VCaP (cell line): ENCODE data around the gene RABEP2.
"Not testable (repeated sequence)": the region's sequence is repeated elsewhere in the genome, so short reads cannot be mapped to it uniquely, and the experiment has no call there.

Experiments used
- H3K27ac ChIP-seq: fragments of 450-650 bp; 2 replicates; pipeline ENCODE4 v1.5.1; 2017
- TF ChIP-seq, protein P1 (sequence below): fragments of 450-650 bp; conservative IDR thresholded peaks from 2 replicates; pipeline ENCODE4 v1.5.1; 2017; ENCODE audit warnings: mild to moderate bottlenecking, moderate library complexity

RABEP2 gene

GRCh38 chr16:28875134-28876018, 49.7 kb downstream of the RABEP2 start:
- TF ChIP-seq, protein P1, sequence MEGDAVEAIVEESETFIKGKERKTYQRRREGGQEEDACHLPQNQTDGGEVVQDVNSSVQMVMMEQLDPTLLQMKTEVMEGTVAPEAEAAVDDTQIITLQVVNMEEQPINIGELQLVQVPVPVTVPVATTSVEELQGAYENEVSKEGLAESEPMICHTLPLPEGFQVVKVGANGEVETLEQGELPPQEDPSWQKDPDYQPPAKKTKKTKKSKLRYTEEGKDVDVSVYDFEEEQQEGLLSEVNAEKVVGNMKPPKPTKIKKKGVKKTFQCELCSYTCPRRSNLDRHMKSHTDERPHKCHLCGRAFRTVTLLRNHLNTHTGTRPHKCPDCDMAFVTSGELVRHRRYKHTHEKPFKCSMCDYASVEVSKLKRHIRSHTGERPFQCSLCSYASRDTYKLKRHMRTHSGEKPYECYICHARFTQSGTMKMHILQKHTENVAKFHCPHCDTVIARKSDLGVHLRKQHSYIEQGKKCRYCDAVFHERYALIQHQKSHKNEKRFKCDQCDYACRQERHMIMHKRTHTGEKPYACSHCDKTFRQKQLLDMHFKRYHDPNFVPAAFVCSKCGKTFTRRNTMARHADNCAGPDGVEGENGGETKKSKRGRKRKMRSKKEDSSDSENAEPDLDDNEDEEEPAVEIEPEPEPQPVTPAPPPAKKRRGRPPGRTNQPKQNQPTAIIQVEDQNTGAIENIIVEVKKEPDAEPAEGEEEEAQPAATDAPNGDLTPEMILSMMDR = no peak
- H3K27ac ChIP-seq = no peak overlapping the region

- TF ChIP-seq, protein P1 = no peak
- no peak overlapping the region for H3K27ac ChIP-seq
Measured at GRCh38 chr16:28874406-28874805, 50.6 kb downstream of the RABEP2 start.

GRCh38 chr16:28873543-28874201, 51.4 kb downstream of the RABEP2 start:
- no peak overlapping the region for H3K27ac ChIP-seq
- TF ChIP-seq, protein P1 = peak; percentile 67

- no peak overlapping the region for H3K27ac ChIP-seq
- TF ChIP-seq, protein P1 = no peak
Measured at GRCh38 chr16:28872952-28873351, 52.1 kb downstream of the RABEP2 start.

DNA sequence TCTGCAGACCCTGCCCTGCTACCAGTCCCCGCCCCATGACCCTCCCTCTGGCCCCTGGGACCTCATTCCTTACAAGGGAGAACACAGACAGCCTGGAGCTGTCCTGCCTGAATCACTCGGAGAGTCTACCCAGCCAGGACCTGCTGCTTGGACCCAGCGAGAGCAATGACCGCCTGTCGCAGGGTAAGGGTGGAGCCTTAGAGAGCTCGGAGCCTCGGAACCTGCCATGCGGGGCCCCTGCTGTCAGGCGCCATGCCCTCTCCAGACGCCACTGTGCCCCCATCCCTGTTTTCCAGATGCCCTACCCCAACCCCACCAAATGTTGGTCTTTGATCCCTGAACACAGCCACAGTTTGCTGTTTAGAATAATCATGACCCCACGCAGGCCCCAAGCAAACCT, 55.8 kb downstream of the RABEP2 start:
- no peak overlapping the region for H3K27ac ChIP-seq
- TF ChIP-seq, protein P1 = no peak

- H3K27ac ChIP-seq = not testable (repeated sequence)
Measured at GRCh38 chr16:28867646-28868045, 57.4 kb downstream of the RABEP2 start.

DNA sequence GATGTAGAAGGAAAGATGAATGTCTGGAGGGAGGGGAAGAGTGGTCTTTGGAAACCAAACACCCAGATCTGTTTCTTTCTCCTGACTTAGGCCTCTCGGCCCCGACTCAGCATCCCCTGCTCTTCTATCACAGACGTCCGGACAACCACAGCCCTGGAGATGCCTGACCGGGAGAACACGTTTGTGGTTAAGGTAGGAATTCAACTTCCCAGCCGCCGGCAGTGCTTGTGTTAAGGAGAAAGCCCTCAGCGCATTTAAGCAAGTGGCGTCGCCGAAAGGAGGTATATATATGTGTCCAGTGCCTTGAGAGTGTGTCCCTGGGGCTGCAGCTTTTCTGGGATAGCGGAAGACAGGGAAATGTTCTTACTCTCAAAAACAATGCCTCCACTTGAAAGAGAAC, 57.8 kb downstream of the RABEP2 start:
- H3K27ac ChIP-seq = no peak overlapping the region
- TF ChIP-seq, protein P1 = no peak

DNA sequence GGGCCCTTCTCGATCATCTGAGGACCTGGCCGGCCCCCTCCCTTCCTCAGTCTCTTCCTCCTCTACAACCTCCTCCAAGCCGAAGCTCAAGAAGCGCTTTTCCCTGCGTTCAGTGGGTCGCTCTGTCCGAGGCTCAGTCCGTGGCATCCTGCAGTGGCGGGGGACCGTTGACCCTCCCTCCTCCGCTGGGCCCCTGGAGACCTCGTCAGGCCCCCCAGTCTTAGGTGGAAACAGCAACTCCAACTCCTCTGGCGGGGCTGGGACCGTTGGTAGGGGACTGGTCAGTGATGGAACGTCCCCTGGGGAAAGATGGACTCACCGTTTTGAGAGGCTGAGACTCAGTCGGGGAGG, 58.6 kb downstream of the RABEP2 start:
- no peak overlapping the region for H3K27ac ChIP-seq
- TF ChIP-seq, protein P1 = no peak
